Activated naive CD8-positive, alpha-beta T cell treated with anti-CD3 and anti-CD28 coated beads, Interleukin-2, amount 10 ng/mL, durations not matched to agents 7 days and 5 days (primary cell): ENCODE results near the gene TIMM23. TPM values are rescaled to one million over a fixed set of nuclear protein-coding genes. Genes with fewer than 3 reads are reported as not detected.
"Not testable (repeated sequence)": the region's sequence is repeated elsewhere in the genome, so short reads cannot be mapped to it uniquely, and the experiment has no call there.

Experiments
- ATAC-seq: fragments of 150-1000 bp; cut with Tn5 transposase; one replicate; pipeline ENCODE4 v1.10.0; 2021; ENCODE audit warnings: low read depth, moderate library complexity
- POLR2A ChIA-PET: fragments of 350-600 bp; sonication (Branson Sonifier 250); formaldehyde crosslinking; loops from one replicate; lab custom pipeline; 2021; ENCODE audit warnings: antibody characterized with exemption; lab: Charles Lee
- DNase-seq: peaks from one replicate; pipeline ENCODE4 v3.0.0; 2021
- H3K27ac Mint-ChIP-seq: one replicate; pipeline ENCODE4 v1.8.0; 2022; ENCODE audit warnings: mild to moderate bottlenecking, mixed read lengths
- H3K27me3 Mint-ChIP-seq: one replicate; pipeline ENCODE4 v1.8.0; 2022; ENCODE audit warnings: mild to moderate bottlenecking, moderate library complexity, mixed read lengths
- H3K36me3 Mint-ChIP-seq: one replicate; pipeline ENCODE4 v1.8.0; 2021; ENCODE audit warnings: mild to moderate bottlenecking, mixed read lengths
- H3K4me1 Mint-ChIP-seq: one replicate; pipeline ENCODE4 v1.8.0; 2021; ENCODE audit warnings: mixed read lengths
- H3K4me3 Mint-ChIP-seq: one replicate; pipeline ENCODE4 v1.8.0; 2022; ENCODE audit warnings: mild to moderate bottlenecking, moderate library complexity, mixed read lengths
- H3K9me3 Mint-ChIP-seq: one replicate; pipeline ENCODE4 v1.8.0; 2021; ENCODE audit warnings: mixed read lengths
- total RNA-seq, 2 experiments: library from RNA; stranded (reverse); gene quantifications; one replicate each; pipeline ENCODE4 v1.2.3, GENCODE V29; 2021

The TIMM23 gene
- 10 to 100 TPM; 42.7 to 43.8 TPM for total RNA-seq

- peak within 1 kb of the TSS; percentile 93 for H3K27ac Mint-ChIP-seq
- peaks cover 27% of the 10 kb centered on the region for H3K4me1 Mint-ChIP-seq
- not testable (repeated sequence) for H3K27me3 Mint-ChIP-seq, H3K9me3 Mint-ChIP-seq, H3K36me3 Mint-ChIP-seq
- DNase-seq (peak; percentile 89), ATAC-seq (peak; percentile 87)
- POLR2A ChIA-PET: interaction anchor here (0.9 kb wide), 1 partner anchor 51 kb away, joined by 3 read pairs; no protein-coding TSS in a partner anchor
- H3K4me3 Mint-ChIP-seq: peak within 1 kb of the TSS; percentile 95
Measured at GRCh38 chr10:45972106-45972812, at the start of gene TIMM23. Gene TIMM23 (plus strand): TSS chr10:45972489. CDS start chr10:45972625, 136 bp downstream.

- H3K27ac Mint-ChIP-seq, H3K27me3 Mint-ChIP-seq, ATAC-seq, H3K4me1 Mint-ChIP-seq, H3K9me3 Mint-ChIP-seq, H3K4me3 Mint-ChIP-seq, DNase-seq: not testable (repeated sequence)
- peaks cover 14% of the 10 kb centered on the region for H3K36me3 Mint-ChIP-seq
- POLR2A ChIA-PET: interaction anchor here (0.7 kb wide), 1 partner anchor 83 kb away, joined by 3 read pairs; no protein-coding TSS in a partner anchor
Measured at GRCh38 chr10:45926790-45927189, 45.5 kb upstream of the TIMM23 start.

GRCh38 chr10:45931305-45931704 lies 41.0 kb upstream of the TIMM23 start:
- H3K9me3 Mint-ChIP-seq, DNase-seq, ATAC-seq, POLR2A ChIA-PET, H3K4me1 Mint-ChIP-seq, H3K27me3 Mint-ChIP-seq, H3K4me3 Mint-ChIP-seq, H3K27ac Mint-ChIP-seq: not testable (repeated sequence)
- peaks cover 17% of the 10 kb centered on the region for H3K36me3 Mint-ChIP-seq

GRCh38 chr10:45934788-45935187 lies 37.5 kb upstream of the TIMM23 start:
- DNase-seq, ATAC-seq, H3K4me1 Mint-ChIP-seq, H3K27ac Mint-ChIP-seq, H3K4me3 Mint-ChIP-seq, H3K9me3 Mint-ChIP-seq, H3K36me3 Mint-ChIP-seq, POLR2A ChIA-PET, H3K27me3 Mint-ChIP-seq: not testable (repeated sequence)

GRCh38 chr10:45939176-45939697 lies 33.1 kb upstream of the TIMM23 start:
- H3K36me3 Mint-ChIP-seq, DNase-seq, H3K4me3 Mint-ChIP-seq, H3K4me1 Mint-ChIP-seq, POLR2A ChIA-PET, H3K9me3 Mint-ChIP-seq, ATAC-seq, H3K27ac Mint-ChIP-seq, H3K27me3 Mint-ChIP-seq: not testable (repeated sequence)

- ATAC-seq: peak; percentile 56
- DNase-seq, H3K36me3 Mint-ChIP-seq, H3K4me1 Mint-ChIP-seq, POLR2A ChIA-PET, H3K4me3 Mint-ChIP-seq, H3K27ac Mint-ChIP-seq, H3K9me3 Mint-ChIP-seq, H3K27me3 Mint-ChIP-seq: not testable (repeated sequence)
Measured at GRCh38 chr10:45941196-45941595, 31.1 kb upstream of the TIMM23 start.

- DNase-seq, POLR2A ChIA-PET, H3K27ac Mint-ChIP-seq, H3K27me3 Mint-ChIP-seq, H3K9me3 Mint-ChIP-seq, H3K4me3 Mint-ChIP-seq, H3K4me1 Mint-ChIP-seq, H3K36me3 Mint-ChIP-seq, ATAC-seq: not testable (repeated sequence)
Measured at GRCh38 chr10:45945476-45945875, 26.8 kb upstream of the TIMM23 start.

GRCh38 chr10:45947363-45947762 lies 24.9 kb upstream of the TIMM23 start:
- H3K9me3 Mint-ChIP-seq, H3K27me3 Mint-ChIP-seq, POLR2A ChIA-PET, H3K4me1 Mint-ChIP-seq, ATAC-seq, H3K4me3 Mint-ChIP-seq, H3K36me3 Mint-ChIP-seq, DNase-seq, H3K27ac Mint-ChIP-seq: not testable (repeated sequence)

GRCh38 chr10:45948801-45949200 lies 23.5 kb upstream of the TIMM23 start:
- H3K9me3 Mint-ChIP-seq, H3K27ac Mint-ChIP-seq, H3K36me3 Mint-ChIP-seq, H3K4me3 Mint-ChIP-seq, ATAC-seq, DNase-seq, H3K4me1 Mint-ChIP-seq, POLR2A ChIA-PET, H3K27me3 Mint-ChIP-seq: not testable (repeated sequence)

GRCh38 chr10:45954367-45954766 lies 17.9 kb upstream of the TIMM23 start:
- ATAC-seq, H3K9me3 Mint-ChIP-seq, POLR2A ChIA-PET, DNase-seq, H3K4me1 Mint-ChIP-seq, H3K4me3 Mint-ChIP-seq, H3K27me3 Mint-ChIP-seq, H3K27ac Mint-ChIP-seq, H3K36me3 Mint-ChIP-seq: not testable (repeated sequence)

- DNase-seq, H3K4me1 Mint-ChIP-seq, H3K27ac Mint-ChIP-seq, POLR2A ChIA-PET, H3K4me3 Mint-ChIP-seq, H3K9me3 Mint-ChIP-seq, H3K27me3 Mint-ChIP-seq, H3K36me3 Mint-ChIP-seq, ATAC-seq: not testable (repeated sequence)
Measured at GRCh38 chr10:45956634-45957033, 15.7 kb upstream of the TIMM23 start.

GRCh38 chr10:45957928-45958327 lies 14.4 kb upstream of the TIMM23 start:
- H3K4me1 Mint-ChIP-seq, DNase-seq, H3K4me3 Mint-ChIP-seq, H3K27me3 Mint-ChIP-seq, H3K27ac Mint-ChIP-seq, ATAC-seq, H3K36me3 Mint-ChIP-seq, POLR2A ChIA-PET, H3K9me3 Mint-ChIP-seq: not testable (repeated sequence)

- POLR2A ChIA-PET, H3K4me1 Mint-ChIP-seq, H3K27ac Mint-ChIP-seq, H3K4me3 Mint-ChIP-seq, H3K36me3 Mint-ChIP-seq, H3K27me3 Mint-ChIP-seq, ATAC-seq, H3K9me3 Mint-ChIP-seq, DNase-seq: not testable (repeated sequence)
Measured at GRCh38 chr10:45962686-45963452, 9.4 kb upstream of the TIMM23 start.
